Fibroblast of skin of left biceps (primary cell): ENCODE results near the gene LAMA4.

Experiments used
- DNase-seq, 2 experiments: peaks; one replicate each; pipeline ENCODE4 v3.0.0-alpha.2; 2013; ENCODE audit warnings: low read depth in 2 of 2

The LAMA4 gene

GRCh38 chr6:112253841-112254816 lies at the start of gene LAMA4:
TSS of gene LAMA4 (minus strand) at chr6:112254567. CDS start at chr6:112254150, 417 bp downstream.
- no peak for DNase-seq

GRCh38 chr6:112302142-112302705 lies 47.9 kb upstream of the LAMA4 start:
- no peak for DNase-seq

GRCh38 chr6:112300896-112301295 lies 46.5 kb upstream of the LAMA4 start:
- DNase-seq, result no peak

GRCh38 chr6:112298816-112299281 lies 44.5 kb upstream of the LAMA4 start:
- peak; percentile 61 to 65 for DNase-seq

- peak; percentile 50 to 57 for DNase-seq
These were observed 43.8 kb upstream of the LAMA4 start for GRCh38 chr6:112298021-112298745.

- no peak for DNase-seq
These were observed 42.3 kb upstream of the LAMA4 start for GRCh38 chr6:112296694-112297093.

- no peak for DNase-seq
These were observed 41.8 kb upstream of the LAMA4 start for GRCh38 chr6:112296122-112296521.

- DNase-seq, result no peak
These were observed 36.9 kb upstream of the LAMA4 start for GRCh38 chr6:112291161-112291762.

GRCh38 chr6:112289038-112289566 lies 34.7 kb upstream of the LAMA4 start:
- peak; percentile 91 to 94 for DNase-seq

- no peak for DNase-seq
These were observed 34.1 kb upstream of the LAMA4 start for GRCh38 chr6:112288475-112288874.

- DNase-seq, result no peak
These were observed 33.3 kb upstream of the LAMA4 start for GRCh38 chr6:112287577-112288225.

GRCh38 chr6:112286500-112287144 lies 32.3 kb upstream of the LAMA4 start:
- DNase-seq, result no peak

GRCh38 chr6:112286010-112286409 lies 31.6 kb upstream of the LAMA4 start:
- DNase-seq, result no peak

GRCh38 chr6:112284603-112285002 lies 30.2 kb upstream of the LAMA4 start:
- no peak for DNase-seq

GRCh38 chr6:112283621-112284020 lies 29.3 kb upstream of the LAMA4 start:
- DNase-seq, result no peak

- peak; percentile 83 for DNase-seq
These were observed 27.7 kb upstream of the LAMA4 start for GRCh38 chr6:112281821-112282615.

- DNase-seq, result no peak
These were observed 24.9 kb upstream of the LAMA4 start for GRCh38 chr6:112279031-112279935.

- DNase-seq, result no peak
These were observed 21.0 kb upstream of the LAMA4 start for GRCh38 chr6:112275365-112275764.

- DNase-seq, result no peak
These were observed 20.4 kb upstream of the LAMA4 start for GRCh38 chr6:112274774-112275173.
